ENCODE measurements around the gene FBRSL1.

DNA sequence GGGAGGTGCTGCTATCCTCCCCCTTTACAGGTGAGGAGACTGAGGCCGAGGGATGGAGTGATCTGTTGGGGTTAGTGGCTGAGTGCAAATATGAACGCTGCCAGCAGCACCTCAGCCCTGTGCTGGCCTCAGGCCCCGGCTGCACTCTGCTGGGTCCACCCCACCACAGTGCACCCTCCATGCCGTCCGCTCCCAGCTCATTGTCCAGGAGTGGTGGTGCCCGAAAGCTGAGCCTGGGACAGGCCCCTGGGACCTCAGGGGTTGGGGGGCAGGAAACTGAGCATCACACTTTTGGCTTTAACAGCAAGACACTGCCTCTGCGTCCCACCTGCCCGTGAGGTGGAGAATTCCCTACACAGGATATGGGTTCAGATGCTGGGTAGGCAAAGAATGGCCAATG, 31.5 kb upstream of the FBRSL1 start:
- no peak for TF ChIP-seq FOXP2 (optimal IDR thresholded peaks at IDR 0.05; ENCODE audit: borderline replicate concordance, extremely low read depth, extremely low read length, insufficient read depth)
- TF ChIP-seq POLR2AphosphoS5 (IDR thresholded peaks at IDR 0.05; ENCODE audit: low read depth, low read length), result no peak
- TF ChIP-seq, protein P1, sequence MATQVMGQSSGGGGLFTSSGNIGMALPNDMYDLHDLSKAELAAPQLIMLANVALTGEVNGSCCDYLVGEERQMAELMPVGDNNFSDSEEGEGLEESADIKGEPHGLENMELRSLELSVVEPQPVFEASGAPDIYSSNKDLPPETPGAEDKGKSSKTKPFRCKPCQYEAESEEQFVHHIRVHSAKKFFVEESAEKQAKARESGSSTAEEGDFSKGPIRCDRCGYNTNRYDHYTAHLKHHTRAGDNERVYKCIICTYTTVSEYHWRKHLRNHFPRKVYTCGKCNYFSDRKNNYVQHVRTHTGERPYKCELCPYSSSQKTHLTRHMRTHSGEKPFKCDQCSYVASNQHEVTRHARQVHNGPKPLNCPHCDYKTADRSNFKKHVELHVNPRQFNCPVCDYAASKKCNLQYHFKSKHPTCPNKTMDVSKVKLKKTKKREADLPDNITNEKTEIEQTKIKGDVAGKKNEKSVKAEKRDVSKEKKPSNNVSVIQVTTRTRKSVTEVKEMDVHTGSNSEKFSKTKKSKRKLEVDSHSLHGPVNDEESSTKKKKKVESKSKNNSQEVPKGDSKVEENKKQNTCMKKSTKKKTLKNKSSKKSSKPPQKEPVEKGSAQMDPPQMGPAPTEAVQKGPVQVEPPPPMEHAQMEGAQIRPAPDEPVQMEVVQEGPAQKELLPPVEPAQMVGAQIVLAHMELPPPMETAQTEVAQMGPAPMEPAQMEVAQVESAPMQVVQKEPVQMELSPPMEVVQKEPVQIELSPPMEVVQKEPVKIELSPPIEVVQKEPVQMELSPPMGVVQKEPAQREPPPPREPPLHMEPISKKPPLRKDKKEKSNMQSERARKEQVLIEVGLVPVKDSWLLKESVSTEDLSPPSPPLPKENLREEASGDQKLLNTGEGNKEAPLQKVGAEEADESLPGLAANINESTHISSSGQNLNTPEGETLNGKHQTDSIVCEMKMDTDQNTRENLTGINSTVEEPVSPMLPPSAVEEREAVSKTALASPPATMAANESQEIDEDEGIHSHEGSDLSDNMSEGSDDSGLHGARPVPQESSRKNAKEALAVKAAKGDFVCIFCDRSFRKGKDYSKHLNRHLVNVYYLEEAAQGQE (IDR thresholded peaks at IDR 0.05; ENCODE audit: insufficient read depth in 1 of 2, low read depth in 2 of 2, low read length in 2 of 2), result no peak
- no peak for TF ChIP-seq SIN3A (IDR thresholded peaks at IDR 0.05; ENCODE audit: borderline replicate concordance, insufficient read depth, low read length)
- no peak for TF ChIP-seq TAF1 (IDR thresholded peaks at IDR 0.05; ENCODE audit: borderline replicate concordance, insufficient read depth, low read length)

Measured in PFSK-1 (cell line).